CD4-positive, alpha-beta T cell (primary cell): Measurements from ENCODE around the gene ANAPC7. TPM values are rescaled to one million over a fixed set of nuclear protein-coding genes. Genes with fewer than 3 reads are reported as not detected.

Experiments used
- ATAC-seq: fragments of 200-7000 bp; cut with Tn5 transposase; one replicate; pipeline ENCODE4 v1.10.0; 2022; ENCODE audit warnings: mild to moderate bottlenecking; ENCODE audit not compliant: poor library complexity
- CTCF ChIA-PET: fragments of 350-600 bp; sonication (Branson Sonifier 250); formaldehyde crosslinking; loops from one replicate; lab custom pipeline; 2021; ENCODE audit warnings: antibody characterized with exemption, inconsistent platforms; lab: Charles Lee
- POLR2A ChIA-PET: fragments of 350-600 bp; sonication (Branson Sonifier 250); formaldehyde crosslinking; loops from one replicate; lab custom pipeline; 2021; ENCODE audit warnings: antibody characterized with exemption, inconsistent platforms; lab: Charles Lee
- DNase-seq, 14 experiments: peaks; one replicate each; pipeline ENCODE4 v3.0.0-alpha.2; 2013 to 2020; ENCODE audit warnings: mixed read lengths in 2 of 14
- H3K27ac ChIP-seq, 2 donors: one replicate each; pipeline versions ENCODE4 v1.5.1 to v1.7.0; 2013; ENCODE audit warnings: low read length in 2 of 2, low read depth in 1 of 2, mild to moderate bottlenecking in 1 of 2
- H3K27me3 ChIP-seq, 2 experiments: 1 replicate in 1 of 2; 2 replicates in 1 of 2; pipeline versions ENCODE4 v1.6.1 to v1.7.0; 2013; ENCODE audit warnings: low read length in 2 of 2, control low read depth in 1 of 2, mild to moderate bottlenecking in 1 of 2, moderate library complexity in 1 of 2; ENCODE audit not compliant: insufficient read depth in 2 of 2, control insufficient read depth in 1 of 2
- H3K36me3 ChIP-seq: one replicate; pipeline ENCODE4 v1.6.1; 2013; ENCODE audit warnings: low read length, control low read depth; ENCODE audit not compliant: insufficient read depth
- H3K4me1 ChIP-seq: one replicate; pipeline ENCODE4 v1.6.1; 2013; ENCODE audit warnings: low read length, control low read depth; ENCODE audit not compliant: insufficient read depth
- H3K4me3 ChIP-seq: one replicate; pipeline ENCODE4 v1.5.1; 2013; ENCODE audit warnings: mild to moderate bottlenecking, low read length, moderate library complexity
- H3K9me3 ChIP-seq, 2 experiments: 1 replicate in 1 of 2; 2 replicates in 1 of 2; pipeline versions ENCODE4 v1.6.1 to v1.7.0; 2013; ENCODE audit warnings: low read length in 2 of 2, mild to moderate bottlenecking in 2 of 2, control low read depth in 1 of 2, moderate library complexity in 1 of 2; ENCODE audit not compliant: control insufficient read depth in 1 of 2, insufficient read depth in 1 of 2
- H3K27ac Mint-ChIP-seq: one replicate; pipeline ENCODE4 v1.8.0; 2020; ENCODE audit warnings: mixed read lengths
- H3K27me3 Mint-ChIP-seq: one replicate; pipeline ENCODE4 v1.8.0; 2021; ENCODE audit warnings: mixed read lengths
- H3K36me3 Mint-ChIP-seq: one replicate; pipeline ENCODE4 v1.8.0; 2021; ENCODE audit warnings: low read depth, mixed read lengths
- H3K4me1 Mint-ChIP-seq: one replicate; pipeline ENCODE4 v1.8.0; 2021; ENCODE audit warnings: low read depth, mixed read lengths
- H3K4me3 Mint-ChIP-seq: one replicate; pipeline ENCODE4 v1.8.0; 2020; ENCODE audit warnings: mild to moderate bottlenecking, mixed read lengths
- H3K9me3 Mint-ChIP-seq: one replicate; pipeline ENCODE4 v1.8.0; 2020; ENCODE audit warnings: mixed read lengths
- intact Hi-C, 2 experiments: fragments of 100-400 bp; cut with DNase I in 1 of 2; cut with micrococcal nuclease in 1 of 2; formaldehyde crosslinking; loops; one replicate each; pipeline versions ENCODE4 v1.15.1 to v1.9.0; 2023 to 2025; cut with DNase I, micrococcal nuclease
- total RNA-seq, 174 experiments: library from RNA in 2 of 174; stranded (reverse) in 2 of 174; gene quantifications; one replicate each; pipeline ENCODE4 v1.2.3 and lab custom pipeline; 2021 to 2026
- TF ChIP-seq, protein P1 (sequence below): fragments of 200-600 bp; IDR thresholded peaks from one replicate; pipeline ENCODE4 v1.8.0; 2022; ENCODE audit warnings: antibody characterized with exemption, mild to moderate bottlenecking

The ANAPC7 gene
- total RNA-seq, 2 experiments from 2014 or later: 16.4 to 18.2 TPM

DNA sequence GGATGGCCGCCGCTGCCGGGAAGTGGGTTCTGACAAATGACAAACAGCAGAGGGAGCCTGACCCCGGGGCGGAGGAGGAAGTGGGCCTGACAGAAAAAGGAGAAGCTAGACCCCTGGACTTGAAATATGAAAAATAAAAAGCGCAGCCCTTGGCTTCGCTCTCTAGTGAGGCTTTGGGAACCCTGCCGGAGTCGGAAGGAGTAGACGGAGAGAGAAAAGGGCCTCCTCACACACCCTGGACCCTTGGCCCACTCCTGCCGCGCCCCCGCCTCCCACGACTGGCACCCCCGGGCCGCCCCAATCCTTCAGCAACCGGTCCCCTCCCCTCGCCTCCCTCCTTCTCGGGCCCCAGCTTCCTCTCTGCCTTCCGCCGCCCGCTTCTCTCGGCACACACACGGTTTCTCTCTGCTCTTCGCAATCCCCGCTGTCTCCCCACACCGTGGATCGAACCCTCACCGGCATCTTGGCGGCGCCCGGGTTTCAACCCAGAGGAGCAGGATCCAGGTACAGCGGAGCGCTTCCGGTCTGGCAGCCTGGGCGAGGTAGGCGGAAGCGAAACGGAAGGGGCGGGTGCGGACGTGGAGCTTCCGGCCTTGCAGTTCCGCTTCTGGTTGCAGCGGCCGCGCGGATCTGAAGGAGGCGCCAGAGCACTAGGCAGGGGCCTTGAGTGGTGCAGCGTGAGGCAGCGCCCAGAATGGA, 46.4 kb upstream of the ANAPC7 start, which contains the start of gene ARPC3:
TSS of gene ARPC3 (minus strand) at position 539 of the 699 bp plus-strand sequence. CDS start at position 462, 77 bp downstream.
- no peaks in the 10 kb centered on the region for H3K27me3 Mint-ChIP-seq
- peaks cover 41% of the 10 kb centered on the region for H3K4me1 ChIP-seq
- POLR2A ChIA-PET: interaction anchor here (0.6 to 4.4 kb wide), 31 partner anchors 8 to 985 kb away, joined by 3 to 117 read pairs (median 5); partner anchors contain the start of genes FAM216A, GPN3, HVCN1 and IFT81
- peak within 1 kb of the TSS; percentile 96 for H3K27ac Mint-ChIP-seq
- peak; percentile 90 to 98 (median 94) for DNase-seq
- TF ChIP-seq, protein P1, sequence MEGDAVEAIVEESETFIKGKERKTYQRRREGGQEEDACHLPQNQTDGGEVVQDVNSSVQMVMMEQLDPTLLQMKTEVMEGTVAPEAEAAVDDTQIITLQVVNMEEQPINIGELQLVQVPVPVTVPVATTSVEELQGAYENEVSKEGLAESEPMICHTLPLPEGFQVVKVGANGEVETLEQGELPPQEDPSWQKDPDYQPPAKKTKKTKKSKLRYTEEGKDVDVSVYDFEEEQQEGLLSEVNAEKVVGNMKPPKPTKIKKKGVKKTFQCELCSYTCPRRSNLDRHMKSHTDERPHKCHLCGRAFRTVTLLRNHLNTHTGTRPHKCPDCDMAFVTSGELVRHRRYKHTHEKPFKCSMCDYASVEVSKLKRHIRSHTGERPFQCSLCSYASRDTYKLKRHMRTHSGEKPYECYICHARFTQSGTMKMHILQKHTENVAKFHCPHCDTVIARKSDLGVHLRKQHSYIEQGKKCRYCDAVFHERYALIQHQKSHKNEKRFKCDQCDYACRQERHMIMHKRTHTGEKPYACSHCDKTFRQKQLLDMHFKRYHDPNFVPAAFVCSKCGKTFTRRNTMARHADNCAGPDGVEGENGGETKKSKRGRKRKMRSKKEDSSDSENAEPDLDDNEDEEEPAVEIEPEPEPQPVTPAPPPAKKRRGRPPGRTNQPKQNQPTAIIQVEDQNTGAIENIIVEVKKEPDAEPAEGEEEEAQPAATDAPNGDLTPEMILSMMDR: peak; percentile 81
- H3K27ac ChIP-seq: peak within 1 kb of the TSS; percentile 92 to 94
- H3K4me3 Mint-ChIP-seq: peak within 1 kb of the TSS; percentile 100
- H3K36me3 Mint-ChIP-seq: peaks cover 50% of the 10 kb centered on the region
- H3K9me3 ChIP-seq: no peaks in the 10 kb centered on the region
- intact Hi-C loops: loop anchor here (1.0 to 5.0 kb wide), 15 partner anchors 18 to 973 kb away; partner anchors contain the start of genes RAD9B (in 2 of the 2), VPS29 (in 2 of the 2), FAM216A (in 1 of the 2) and GPN3 (in 1 of the 2)
- H3K36me3 ChIP-seq: peaks cover 27% of the 10 kb centered on the region
- CTCF ChIA-PET: interaction anchor here (0.6 to 7.1 kb wide), 46 partner anchors 10 to 1681 kb away, joined by 3 to 98 read pairs (median 6); partner anchors contain the start of genes ANAPC7, ANKRD13A, FAM216A and GPN3
- H3K4me3 ChIP-seq: peak within 1 kb of the TSS; percentile 84
- H3K27me3 ChIP-seq: no peaks in the 10 kb centered on the region
- no peaks in the 10 kb centered on the region for H3K9me3 Mint-ChIP-seq
- ATAC-seq: peak; percentile 95
- peaks cover 47% of the 10 kb centered on the region for H3K4me1 Mint-ChIP-seq

DNA sequence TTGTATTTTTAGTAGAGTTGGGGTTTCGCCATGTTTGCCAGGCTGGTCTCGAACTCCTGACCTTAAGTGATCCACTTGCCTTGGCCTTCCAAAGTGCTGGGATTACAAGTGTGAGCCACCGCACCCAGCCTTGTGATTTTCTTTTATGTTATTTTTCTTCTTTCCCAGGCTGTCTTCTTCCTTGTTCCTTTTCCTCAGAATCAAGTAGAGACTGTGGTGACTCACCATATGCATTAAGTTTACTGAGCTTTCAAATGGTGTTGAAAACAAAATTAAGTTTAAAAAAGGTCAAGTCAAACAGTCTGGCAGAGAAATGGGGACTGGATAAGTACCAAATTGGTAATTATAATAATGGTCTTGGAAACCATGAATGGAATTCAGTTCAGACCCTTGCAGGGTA, 40.9 kb upstream of the ANAPC7 start:
- H3K27ac Mint-ChIP-seq: peak overlapping the region; percentile 53
- H3K4me3 Mint-ChIP-seq: no peak overlapping the region
- Histone ChIP-seq H3K4me1 (peaks cover 32% of the 10 kb centered on the region), H3K4me3 (no peak overlapping the region), H3K9me3 (no peaks in the 10 kb centered on the region), H3K36me3 (peaks cover 62% of the 10 kb centered on the region), H3K27me3 (no peaks in the 10 kb centered on the region), H3K27ac (no peak overlapping the region)
- intact Hi-C loops: no loop called here
- TF ChIP-seq, protein P1: no peak
- ATAC-seq (no peak), DNase-seq (no peak)
- peaks cover 37% of the 10 kb centered on the region for H3K4me1 Mint-ChIP-seq
- CTCF ChIA-PET: no interaction called here
- POLR2A ChIA-PET: no interaction called here
- no peaks in the 10 kb centered on the region for H3K9me3 Mint-ChIP-seq
- no peaks in the 10 kb centered on the region for H3K27me3 Mint-ChIP-seq
- peaks cover 53% of the 10 kb centered on the region for H3K36me3 Mint-ChIP-seq

DNA sequence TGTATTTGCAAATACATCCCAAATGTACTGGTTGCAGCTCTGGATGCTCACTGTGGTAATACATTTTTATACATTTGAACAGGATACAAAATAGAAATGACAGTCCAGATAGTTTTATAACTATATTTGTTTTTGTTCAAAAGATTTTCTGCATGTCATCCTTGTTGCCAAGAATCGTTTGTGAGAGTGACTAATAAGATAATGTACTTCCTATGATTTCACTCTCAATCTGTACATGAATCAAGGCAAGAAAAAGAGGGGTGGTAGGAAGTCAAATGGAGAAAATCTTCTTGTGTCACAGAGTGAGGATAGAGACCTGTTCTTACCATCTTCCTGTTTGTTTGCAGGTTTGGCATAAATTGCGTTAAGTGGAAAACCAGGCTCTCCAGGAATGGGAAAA, 32.7 kb upstream of the ANAPC7 start:
- H3K9me3 ChIP-seq: no peaks in the 10 kb centered on the region
- intact Hi-C loops: no loop called here
- no peaks in the 10 kb centered on the region for H3K27me3 Mint-ChIP-seq
- H3K27ac Mint-ChIP-seq: no peak overlapping the region
- H3K4me1 Mint-ChIP-seq: peaks cover 5% of the 10 kb centered on the region
- no peak for ATAC-seq
- no peak overlapping the region for H3K4me3 Mint-ChIP-seq
- peaks cover 53% of the 10 kb centered on the region for H3K36me3 ChIP-seq
- no peaks in the 10 kb centered on the region for H3K9me3 Mint-ChIP-seq
- ChIA-PET CTCF (no interaction called here), POLR2A (no interaction called here)
- no peak for DNase-seq
- H3K36me3 Mint-ChIP-seq: peaks cover 57% of the 10 kb centered on the region
- H3K27me3 ChIP-seq: no peaks in the 10 kb centered on the region
- H3K27ac ChIP-seq: no peak overlapping the region
- peaks cover 2% of the 10 kb centered on the region for H3K4me1 ChIP-seq
- H3K4me3 ChIP-seq: no peak overlapping the region
- TF ChIP-seq, protein P1: no peak
